OCI-LY3 (cell line): ENCODE results near the gene CNOT6L.

ENCODE experiments used
- H2AFZ ChIP-seq: fragments of 200-600, 300-600 bp; shearing (Covaris generic); 2 replicates; pipeline ENCODE4 v1.6.0; 2014; ENCODE audit warnings: antibody characterized with exemption, low read depth, low read length
- H3K27ac ChIP-seq: fragments of 200-600, 300-600 bp; sonication (generic); 2 replicates; pipeline ENCODE4 v1.5.1; 2014; ENCODE audit warnings: mild to moderate bottlenecking, low read length, moderate library complexity, mixed read lengths
- H3K27me3 ChIP-seq: fragments of 200-600, 300-600 bp; sonication (generic); 2 replicates; pipeline ENCODE4 v1.6.1; 2014; ENCODE audit warnings: low read depth, low read length, mixed read lengths
- H3K36me3 ChIP-seq: fragments of 200-600, 300-600 bp; sonication (generic); replicated peaks from 2 replicates; pipeline ENCODE3; 2014; ENCODE audit warnings: low read depth, low read length, mixed read lengths
- H3K4me1 ChIP-seq: fragments of 300-600, 200-600 bp; sonication (generic); 2 replicates; pipeline ENCODE4 v1.6.1; 2014; ENCODE audit warnings: low read length, mixed read lengths
- H3K4me2 ChIP-seq: fragments of 200-600, 300-600 bp; sonication (generic); 2 replicates; pipeline ENCODE4 v1.6.1; 2014; ENCODE audit warnings: low read length, mixed read lengths
- H3K4me3 ChIP-seq: fragments of 300-600, 200-600 bp; sonication (generic); 2 replicates; pipeline ENCODE4 v1.5.1; 2014; ENCODE audit warnings: antibody characterized with exemption, mild to moderate bottlenecking, low read length, moderate library complexity
- H3K79me2 ChIP-seq: fragments of 300-600, 200-600 bp; shearing (Covaris generic); 2 replicates; pipeline ENCODE4 v1.6.1; 2014; ENCODE audit warnings: mild to moderate bottlenecking, low read length, mixed read lengths
- H3K9ac ChIP-seq: fragments of 300-600, 200-600 bp; shearing (Covaris generic); 2 replicates; pipeline ENCODE4 v1.6.0; 2014; ENCODE audit warnings: mild to moderate bottlenecking, low read length, moderate library complexity
- H3K9me3 ChIP-seq: fragments of 200-600, 300-600 bp; shearing (Covaris generic); 2 replicates; pipeline ENCODE4 v1.6.1; 2014; ENCODE audit warnings: low read length, mixed read lengths; ENCODE audit not compliant: insufficient read depth
- H4K20me1 ChIP-seq: fragments of 200-600, 300-600 bp; sonication (generic); 2 replicates; pipeline ENCODE4 v1.6.1; 2016; ENCODE audit warnings: low read length, mixed read lengths; ENCODE audit not compliant: insufficient read depth
- CTCF ChIP-seq: fragments of 200-600, 300-600 bp; sonication (generic); IDR thresholded peaks from 2 replicates; pipeline ENCODE4 v1.5.1; 2014; ENCODE audit warnings: antibody characterized with exemption, low read length, low read depth
- EZH2phosphoT487 ChIP-seq: fragments of 200-600 bp; shearing (Covaris generic); IDR thresholded peaks from 2 replicates; pipeline ENCODE4 v1.6.1; 2018; ENCODE audit warnings: antibody characterized with exemption, mixed run types, low read depth

The CNOT6L gene

GRCh38 chr4:77765720-77766119 is 53.4 kb downstream of the CNOT6L start:
- peaks cover 4% of the 10 kb centered on the region; the same call in 1 of the 2 replicates for H4K20me1 ChIP-seq
- no peaks in the 10 kb centered on the region for H3K4me1 ChIP-seq
- H3K4me3 ChIP-seq, result no peak overlapping the region
- no peak overlapping the region for H3K4me2 ChIP-seq
- TF ChIP-seq CTCF, result no peak
- TF ChIP-seq EZH2phosphoT487, result no peak
- H3K27me3 ChIP-seq, result no peaks in the 10 kb centered on the region
- H3K9me3 ChIP-seq, result peaks cover 12% of the 10 kb centered on the region; the same call in 1 of the 2 replicates
- H3K9ac ChIP-seq, result no peak overlapping the region
- H3K79me2 ChIP-seq, result 0 out of 2 replicates have a peak, but pooled peaks cover 2% of the 10 kb centered on the region
- peaks cover 28% of the 10 kb centered on the region for H3K36me3 ChIP-seq
- no peak overlapping the region for H3K27ac ChIP-seq
- no peak overlapping the region for H2AFZ ChIP-seq

GRCh38 chr4:77762531-77762930 is 56.6 kb downstream of the CNOT6L start:
- H4K20me1 ChIP-seq, result peaks cover 4% of the 10 kb centered on the region; the same call in 1 of the 2 replicates
- H3K4me2 ChIP-seq, result no peak overlapping the region
- no peaks in the 10 kb centered on the region for H3K27me3 ChIP-seq
- 0 out of 2 replicates have a peak, but pooled peaks cover 2% of the 10 kb centered on the region for H3K79me2 ChIP-seq
- no peak overlapping the region for H3K4me3 ChIP-seq
- H2AFZ ChIP-seq, result no peak overlapping the region
- H3K9me3 ChIP-seq, result peaks cover 12% of the 10 kb centered on the region; the same call in 1 of the 2 replicates
- no peak overlapping the region for H3K9ac ChIP-seq
- peaks cover 36% of the 10 kb centered on the region for H3K36me3 ChIP-seq
- no peaks in the 10 kb centered on the region for H3K4me1 ChIP-seq
- TF ChIP-seq EZH2phosphoT487 (no peak), CTCF (no peak)
- no peak overlapping the region for H3K27ac ChIP-seq

- Histone ChIP-seq H3K79me2 (0 out of 2 replicates have a peak, but pooled peaks cover 2% of the 10 kb centered on the region), H3K27me3 (no peaks in the 10 kb centered on the region), H3K36me3 (peaks cover 36% of the 10 kb centered on the region), H2AFZ (no peak overlapping the region), H3K9ac (no peak overlapping the region), H4K20me1 (peaks cover 4% of the 10 kb centered on the region; the same call in 1 of the 2 replicates), H3K4me1 (no peaks in the 10 kb centered on the region), H3K4me2 (no peak overlapping the region), H3K27ac (no peak overlapping the region), H3K9me3 (peaks cover 12% of the 10 kb centered on the region; the same call in 1 of the 2 replicates), H3K4me3 (no peak overlapping the region)
- TF ChIP-seq CTCF, result no peak
- TF ChIP-seq EZH2phosphoT487, result no peak
These were observed 57.6 kb downstream of the CNOT6L start for GRCh38 chr4:77761595-77761994.

- H3K4me3 ChIP-seq, result no peak overlapping the region
- no peak for TF ChIP-seq CTCF
- TF ChIP-seq EZH2phosphoT487, result no peak
- H3K27ac ChIP-seq, result no peak overlapping the region
- H4K20me1 ChIP-seq, result no peaks in the 10 kb centered on the region
- H3K4me1 ChIP-seq, result no peaks in the 10 kb centered on the region
- H3K4me2 ChIP-seq, result no peak overlapping the region
- peaks cover 36% of the 10 kb centered on the region for H3K36me3 ChIP-seq
- H3K9me3 ChIP-seq, result peaks cover 12% of the 10 kb centered on the region; the same call in 1 of the 2 replicates
- no peak overlapping the region for H3K9ac ChIP-seq
- no peak overlapping the region for H2AFZ ChIP-seq
- H3K79me2 ChIP-seq, result 0 out of 2 replicates have a peak, but pooled peaks cover 2% of the 10 kb centered on the region
- no peaks in the 10 kb centered on the region for H3K27me3 ChIP-seq
These were observed 60.4 kb downstream of the CNOT6L start for GRCh38 chr4:77758804-77759203.
